ENCODE data around the gene SAP30BP.

DNA sequence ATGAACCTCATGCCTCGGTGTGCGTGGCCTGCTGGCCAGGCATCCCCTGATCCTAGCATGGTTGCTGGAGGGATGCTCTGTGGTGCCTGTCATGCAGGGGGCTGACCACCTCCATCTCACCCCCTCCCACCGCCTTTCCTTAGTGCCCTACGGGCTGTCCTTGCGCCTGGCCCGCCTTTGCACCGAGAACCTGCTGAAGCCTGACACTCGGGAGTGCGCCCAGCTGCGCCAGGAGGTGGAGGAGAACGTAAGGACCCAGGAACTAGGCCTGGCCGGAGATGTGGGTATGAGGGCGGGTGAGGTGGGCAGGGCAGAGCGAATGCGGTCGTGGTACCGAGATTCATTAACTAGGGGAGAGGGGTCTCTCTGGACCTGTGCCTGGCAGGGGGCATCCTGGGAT is 73.1 kb downstream of the SAP30BP start:
- TF ChIP-seq, protein P1, sequence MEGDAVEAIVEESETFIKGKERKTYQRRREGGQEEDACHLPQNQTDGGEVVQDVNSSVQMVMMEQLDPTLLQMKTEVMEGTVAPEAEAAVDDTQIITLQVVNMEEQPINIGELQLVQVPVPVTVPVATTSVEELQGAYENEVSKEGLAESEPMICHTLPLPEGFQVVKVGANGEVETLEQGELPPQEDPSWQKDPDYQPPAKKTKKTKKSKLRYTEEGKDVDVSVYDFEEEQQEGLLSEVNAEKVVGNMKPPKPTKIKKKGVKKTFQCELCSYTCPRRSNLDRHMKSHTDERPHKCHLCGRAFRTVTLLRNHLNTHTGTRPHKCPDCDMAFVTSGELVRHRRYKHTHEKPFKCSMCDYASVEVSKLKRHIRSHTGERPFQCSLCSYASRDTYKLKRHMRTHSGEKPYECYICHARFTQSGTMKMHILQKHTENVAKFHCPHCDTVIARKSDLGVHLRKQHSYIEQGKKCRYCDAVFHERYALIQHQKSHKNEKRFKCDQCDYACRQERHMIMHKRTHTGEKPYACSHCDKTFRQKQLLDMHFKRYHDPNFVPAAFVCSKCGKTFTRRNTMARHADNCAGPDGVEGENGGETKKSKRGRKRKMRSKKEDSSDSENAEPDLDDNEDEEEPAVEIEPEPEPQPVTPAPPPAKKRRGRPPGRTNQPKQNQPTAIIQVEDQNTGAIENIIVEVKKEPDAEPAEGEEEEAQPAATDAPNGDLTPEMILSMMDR (optimal IDR thresholded peaks at IDR 0.05 in 1 of 3, IDR thresholded peaks at IDR 0.05 in 1 of 3, conservative IDR thresholded peaks at IDR 0.05 in 1 of 3; ENCODE audit: extremely low read depth in 1 of 3, insufficient read depth in 2 of 3, low read length in 3 of 3) = no peak
- no peak for TF ChIP-seq EZH2 (IDR thresholded peaks at IDR 0.05; ENCODE audit: low read length)

All from keratinocyte (primary cell).